GM18511 (cell line): ENCODE data around the gene WARS2.

Source experiments
- ATAC-seq: cut with Tn5 transposase; IDR thresholded peaks from one replicate; pipeline ENCODE4 v1.9.1; 2021; ENCODE audit warnings: mild to moderate bottlenecking, moderate library complexity; ENCODE audit not compliant: unreplicated experiment

The WARS2 gene

DNA sequence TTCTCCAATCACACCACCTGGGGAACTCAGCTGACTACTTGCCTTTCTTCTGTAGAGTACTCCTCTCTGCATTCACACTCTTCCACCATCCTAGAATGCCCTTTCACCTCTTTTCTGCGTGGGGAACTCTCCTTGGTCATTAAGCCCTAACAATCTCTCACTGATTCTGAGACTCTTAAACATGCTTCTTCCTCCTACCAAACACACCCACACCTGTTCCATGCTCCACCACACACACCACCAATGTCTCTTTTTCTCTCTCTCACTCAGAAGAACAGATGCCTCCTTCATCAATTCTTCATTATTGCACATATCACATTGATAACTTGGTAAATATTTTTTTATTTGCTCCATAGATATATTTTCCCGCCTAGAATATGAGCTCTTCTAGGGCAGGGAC lies 53.6 kb downstream of the WARS2 start:
- peak; percentile 57 for ATAC-seq

DNA sequence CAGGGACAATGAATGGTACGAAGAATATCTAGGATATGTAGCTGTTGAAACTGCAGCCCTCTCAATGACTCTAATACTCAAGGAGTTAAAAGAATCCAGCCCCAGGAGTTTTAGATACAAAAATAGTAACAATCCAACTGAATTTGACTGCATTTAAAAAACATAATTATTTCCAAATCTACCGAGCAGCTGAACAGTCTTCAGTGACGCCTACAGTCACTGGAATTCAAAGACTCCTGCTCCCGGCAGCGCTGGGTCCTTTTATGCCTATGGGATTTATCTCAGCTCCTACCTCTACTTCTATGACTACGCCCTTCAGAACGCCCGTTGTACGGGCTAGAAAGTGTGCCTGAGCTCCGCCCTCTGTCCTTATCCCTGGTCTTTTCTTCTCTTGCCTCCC lies 55.7 kb downstream of the WARS2 start:
- no peak for ATAC-seq

DNA sequence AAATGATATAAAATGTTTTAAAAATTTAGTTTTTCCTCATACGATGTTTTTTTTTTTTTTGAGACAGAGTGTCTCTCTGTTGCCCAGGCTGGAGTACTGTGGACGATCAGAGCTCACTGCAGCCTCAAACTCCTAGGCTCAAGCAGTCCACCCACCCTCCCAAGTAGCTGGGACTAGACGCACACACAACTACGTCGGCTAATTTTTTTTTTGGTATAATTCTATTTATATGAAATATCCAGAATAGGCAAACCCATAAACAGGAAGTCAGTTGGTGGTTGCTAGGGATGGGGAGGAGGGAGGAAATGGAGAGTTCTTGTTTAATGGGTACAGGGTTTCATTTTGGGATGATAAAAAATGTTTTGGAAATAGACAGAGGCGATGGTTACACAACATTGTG lies 56.5 kb downstream of the WARS2 start:
- no peak for ATAC-seq

DNA sequence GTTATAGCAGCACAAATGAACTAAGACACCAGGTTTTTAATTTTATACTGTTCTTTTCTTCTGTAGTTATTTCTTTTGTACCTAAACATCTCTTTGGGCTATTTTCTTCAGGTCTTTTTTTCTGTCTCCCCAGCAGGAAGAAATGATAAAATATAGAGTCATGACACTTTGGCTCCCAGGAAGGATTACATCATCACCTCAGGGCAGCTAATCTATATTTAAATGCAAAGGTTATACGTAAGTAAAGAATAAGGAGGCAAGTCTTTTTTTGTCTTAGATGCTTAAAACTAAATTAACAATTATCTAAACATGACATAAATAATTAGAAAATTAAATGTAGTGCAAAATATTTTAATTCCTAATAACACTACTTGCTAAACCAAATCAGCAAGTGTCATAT lies 57.0 kb downstream of the WARS2 start:
- no peak for ATAC-seq

DNA sequence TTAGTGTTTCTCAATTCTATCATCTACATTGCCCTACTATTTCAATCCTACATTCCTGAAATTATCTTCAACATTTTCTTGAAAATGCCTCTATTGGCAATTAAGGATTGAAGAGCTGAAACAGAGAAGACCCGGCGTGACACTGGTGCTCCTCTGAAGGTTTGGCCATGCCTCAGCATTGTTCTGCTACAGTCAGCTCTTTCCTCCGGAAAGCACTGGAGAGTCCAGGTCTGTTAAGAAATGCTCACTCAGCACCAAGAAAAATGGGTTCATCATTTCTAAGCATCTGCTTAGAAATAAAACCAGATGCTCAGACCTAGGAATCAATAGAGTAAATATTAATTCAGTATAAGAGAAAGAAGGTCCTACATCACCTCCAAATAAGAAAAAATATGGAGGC lies 58.8 kb downstream of the WARS2 start:
- ATAC-seq: no peak

DNA sequence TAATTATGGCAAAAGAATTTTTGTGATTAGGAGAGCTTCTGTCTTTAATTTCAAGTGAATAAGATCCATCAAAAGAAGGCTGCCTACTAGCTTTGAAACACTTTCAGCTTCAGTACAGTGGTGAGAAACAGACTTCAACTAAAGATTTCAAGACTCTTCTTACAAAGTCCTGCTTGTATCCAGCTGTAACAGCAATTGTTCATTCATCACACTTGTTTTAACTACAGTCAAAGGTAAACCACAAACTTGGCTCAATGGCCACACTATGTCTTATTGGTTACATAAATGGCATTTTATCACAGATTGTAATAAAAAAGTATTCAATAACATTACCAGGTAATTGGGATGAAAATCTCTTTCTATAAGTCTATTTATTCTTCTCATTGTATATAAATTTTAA lies 59.2 kb downstream of the WARS2 start:
- ATAC-seq: no peak

DNA sequence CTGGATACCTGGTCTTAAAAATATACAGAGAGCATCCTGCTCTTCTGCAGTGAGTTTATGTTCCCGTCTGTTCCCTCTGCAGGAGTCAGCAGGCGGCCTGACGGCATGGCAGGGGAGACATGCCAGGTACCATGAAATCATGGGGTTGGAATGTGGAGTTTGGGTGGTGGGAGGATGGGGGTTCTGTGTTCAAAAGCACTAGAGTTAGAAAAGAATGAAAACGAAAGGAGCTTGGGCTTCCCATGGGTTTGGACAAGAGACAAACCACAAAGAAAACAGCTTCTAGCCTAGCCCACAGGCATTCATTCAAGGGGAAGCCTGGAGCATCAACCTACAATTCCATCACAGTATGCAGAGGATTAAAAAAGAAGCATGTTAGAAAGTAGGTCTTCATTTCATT lies 59.9 kb downstream of the WARS2 start:
- ATAC-seq: no peak

DNA sequence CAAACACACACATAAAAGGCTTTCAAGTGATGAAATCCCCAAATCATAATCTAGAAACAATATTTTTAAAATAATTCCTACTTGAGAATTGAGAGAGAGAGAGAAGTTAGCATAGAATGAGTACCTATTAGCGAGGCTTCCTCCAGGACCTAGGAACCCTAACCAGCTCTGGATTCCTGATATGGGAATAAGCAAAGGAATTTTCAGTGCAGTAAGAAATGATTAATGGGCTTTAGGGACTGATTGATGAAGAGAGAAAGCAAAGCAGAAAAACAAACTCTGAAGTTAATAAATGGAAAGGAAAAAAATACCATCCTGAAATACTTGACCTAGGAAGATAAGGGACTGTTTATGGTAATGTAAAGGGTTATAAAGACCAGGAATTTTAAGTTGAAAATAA lies 60.6 kb downstream of the WARS2 start:
- ATAC-seq: no peak

DNA sequence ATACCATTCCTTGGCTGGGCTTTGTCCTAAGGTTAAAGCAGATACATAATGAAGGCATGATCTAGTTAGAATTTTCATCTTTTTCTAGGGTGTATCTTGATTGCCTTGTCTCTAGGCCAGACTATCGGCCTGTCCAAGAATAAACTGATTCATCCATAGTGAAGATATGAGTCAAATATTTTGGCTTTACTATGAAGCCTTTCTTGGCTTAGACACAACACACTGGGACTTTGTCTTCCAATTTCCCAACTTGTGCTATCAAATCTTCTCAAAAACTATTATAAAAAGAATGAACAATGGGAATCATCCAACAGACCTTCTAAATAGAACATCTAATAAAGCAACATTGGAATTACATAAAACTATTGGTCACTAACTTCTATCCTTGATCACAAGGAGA lies 64.8 kb downstream of the WARS2 start:
- no peak for ATAC-seq

DNA sequence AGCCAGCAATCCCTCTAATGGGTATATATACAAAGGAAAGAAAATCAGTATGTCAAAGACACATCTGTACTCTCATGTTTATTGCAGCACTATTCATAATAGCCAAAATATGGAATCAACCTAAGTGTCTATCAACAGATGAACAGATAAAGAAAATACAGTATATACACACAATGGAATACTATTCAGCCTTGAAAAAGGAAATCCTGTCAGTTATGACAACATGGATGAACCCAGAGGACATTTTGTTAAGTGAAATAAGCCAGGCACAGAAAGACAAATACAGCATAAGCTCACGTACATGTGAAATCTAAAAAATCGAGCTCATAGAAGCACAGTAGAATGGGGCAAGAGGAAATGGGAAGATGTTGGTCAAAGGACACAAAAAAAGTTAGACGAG lies 69.1 kb downstream of the WARS2 start:
- ATAC-seq: no peak

DNA sequence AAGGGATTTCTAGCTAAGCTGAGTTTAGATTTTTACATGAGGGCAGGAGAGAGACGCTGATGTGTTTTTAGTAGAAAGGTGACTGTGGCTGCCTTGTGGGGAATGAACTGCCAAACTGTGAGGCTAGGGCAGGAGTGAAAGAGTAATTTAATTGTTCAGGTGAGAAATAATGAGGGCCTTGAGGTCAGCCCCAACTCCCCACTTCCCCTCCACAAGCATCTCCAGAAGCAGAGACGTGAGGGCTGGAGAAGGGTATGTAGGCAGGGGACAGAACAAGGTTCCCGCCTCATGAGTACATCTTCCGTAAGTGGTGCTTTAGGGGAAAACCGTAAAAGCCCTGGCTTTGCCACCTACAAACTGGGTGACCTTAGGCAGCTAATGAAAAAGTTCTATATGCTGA lies 70.8 kb downstream of the WARS2 start:
- no peak for ATAC-seq

DNA sequence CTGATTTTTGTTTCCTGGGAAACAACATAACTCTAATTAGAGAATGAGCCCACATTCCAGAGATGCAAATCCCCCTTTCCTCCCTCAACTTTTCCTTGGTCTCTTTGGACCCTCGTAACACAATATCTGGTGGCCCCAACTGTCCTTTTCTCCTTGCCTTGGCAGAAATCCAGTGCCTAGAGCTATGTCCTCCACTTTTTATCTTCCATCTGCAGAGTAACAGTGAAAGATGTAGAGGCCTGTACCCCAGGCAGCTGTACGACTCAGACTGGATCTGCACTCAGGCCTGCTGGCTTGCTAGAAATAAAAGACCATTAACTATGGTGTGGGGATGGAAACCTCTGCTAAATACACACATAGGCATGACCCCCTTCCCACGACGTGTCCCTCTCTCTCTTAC lies 72.0 kb downstream of the WARS2 start:
- no peak for ATAC-seq

DNA sequence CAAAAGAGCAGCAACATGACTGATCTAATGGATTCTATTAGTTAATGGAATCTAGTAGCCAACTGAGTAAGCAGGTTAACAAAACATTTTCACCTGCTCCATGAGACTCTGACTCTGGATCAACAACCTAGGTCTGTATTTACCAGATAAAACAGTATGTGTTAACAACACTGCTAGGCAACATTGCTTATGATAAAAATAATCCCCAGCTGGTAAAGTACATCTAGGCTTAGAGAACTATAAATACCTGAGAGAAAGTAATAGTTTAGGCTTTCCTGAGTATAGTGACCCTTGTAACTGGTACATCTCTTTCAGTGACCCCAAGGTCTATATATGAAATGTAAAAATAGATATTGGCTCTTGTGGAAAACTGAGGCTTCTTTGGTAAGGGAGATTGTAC lies 78.8 kb downstream of the WARS2 start:
- no peak for ATAC-seq

DNA sequence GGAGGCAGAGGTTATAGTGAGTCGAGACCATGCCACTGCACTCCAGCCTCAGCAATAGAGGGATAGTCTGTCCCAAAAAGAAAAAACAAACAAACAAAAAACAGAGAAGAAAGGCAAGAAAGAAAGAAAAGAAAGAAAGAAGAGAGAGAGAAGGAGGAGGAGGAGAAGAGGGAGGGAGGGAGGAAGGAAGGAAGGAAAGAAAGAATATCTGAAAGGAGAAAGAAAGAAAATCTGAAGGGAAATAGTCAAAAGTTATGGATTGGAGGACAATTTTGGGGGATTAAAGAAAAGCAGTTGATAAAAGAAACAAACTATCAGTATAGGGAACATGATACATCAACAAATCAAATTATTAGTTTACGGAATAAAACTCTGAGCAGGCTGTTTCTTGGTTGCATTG lies 84.9 kb downstream of the WARS2 start:
- no peak for ATAC-seq

DNA sequence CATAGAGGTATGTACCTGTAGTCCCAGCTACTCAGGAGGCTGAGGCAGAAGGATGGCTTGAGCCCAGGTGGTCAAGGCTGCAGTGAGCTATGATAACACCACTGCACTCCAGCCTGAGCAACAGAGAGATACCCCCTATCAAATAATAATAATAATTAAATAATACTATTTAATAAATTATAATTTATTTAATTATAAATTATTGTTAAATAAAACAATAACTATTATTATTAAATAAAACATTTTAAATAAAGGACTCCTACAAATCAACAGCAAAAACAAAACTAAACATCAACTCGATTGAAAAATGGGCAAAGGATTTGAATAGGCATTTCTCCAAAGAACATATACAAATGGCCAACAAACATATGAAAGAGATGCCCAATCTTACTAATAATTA lies 86.5 kb downstream of the WARS2 start:
- no peak for ATAC-seq

DNA sequence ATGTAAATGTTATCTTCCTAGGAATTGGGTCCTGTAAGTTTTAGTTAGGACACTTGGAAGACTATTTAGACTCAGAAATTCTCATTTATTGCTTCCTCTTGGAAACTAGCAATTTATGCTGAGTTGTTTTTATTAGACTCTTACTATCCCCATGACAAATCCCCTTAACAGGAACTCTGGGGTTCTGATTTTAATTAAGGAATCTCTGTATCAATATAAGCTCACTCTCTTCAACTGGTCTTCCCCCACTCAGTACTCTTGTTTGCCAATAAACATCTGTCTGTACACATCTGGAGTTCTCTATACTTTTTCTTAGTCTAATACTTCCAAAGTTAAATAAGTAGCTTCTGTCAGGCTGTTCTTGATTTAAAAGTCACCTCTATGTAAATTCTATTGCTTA lies 88.2 kb downstream of the WARS2 start:
- no peak for ATAC-seq

DNA sequence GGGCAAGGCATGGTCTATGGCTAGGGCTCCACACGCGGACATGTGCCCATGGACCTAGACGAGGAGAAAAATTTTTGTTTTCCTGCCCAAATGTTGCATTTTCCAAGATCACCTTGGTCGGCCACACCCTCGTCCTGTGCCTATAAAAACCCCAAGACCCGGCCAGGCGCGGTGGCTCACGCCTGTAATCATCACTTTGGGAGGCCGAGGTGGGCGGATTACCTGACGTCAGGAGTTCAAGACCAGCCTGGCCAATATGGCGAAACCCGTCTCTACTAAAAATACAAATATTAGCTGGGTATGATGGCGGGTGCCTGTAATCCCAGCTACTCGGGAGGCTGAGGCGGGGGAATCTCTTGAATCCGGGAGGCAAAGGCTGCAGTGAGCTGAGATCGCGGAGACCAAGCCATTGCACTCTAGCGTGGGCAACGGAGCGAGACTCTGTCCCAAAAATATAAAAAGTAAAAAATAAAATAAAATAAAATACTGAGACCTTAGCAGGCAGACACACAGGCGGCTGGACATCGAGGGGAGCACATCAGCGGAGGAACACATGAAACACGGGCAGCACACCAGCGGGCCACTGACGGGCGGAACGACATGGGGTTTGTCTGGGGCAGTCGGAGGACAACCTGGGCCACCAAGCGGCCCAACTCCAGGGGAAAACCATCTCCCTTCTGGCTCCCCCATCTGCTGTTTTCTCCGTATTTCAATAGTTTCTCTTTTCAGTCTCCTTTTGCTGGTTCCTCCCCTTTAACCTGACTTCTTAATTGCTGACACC lies 91.6 kb downstream of the WARS2 start:
- ATAC-seq: no peak

DNA sequence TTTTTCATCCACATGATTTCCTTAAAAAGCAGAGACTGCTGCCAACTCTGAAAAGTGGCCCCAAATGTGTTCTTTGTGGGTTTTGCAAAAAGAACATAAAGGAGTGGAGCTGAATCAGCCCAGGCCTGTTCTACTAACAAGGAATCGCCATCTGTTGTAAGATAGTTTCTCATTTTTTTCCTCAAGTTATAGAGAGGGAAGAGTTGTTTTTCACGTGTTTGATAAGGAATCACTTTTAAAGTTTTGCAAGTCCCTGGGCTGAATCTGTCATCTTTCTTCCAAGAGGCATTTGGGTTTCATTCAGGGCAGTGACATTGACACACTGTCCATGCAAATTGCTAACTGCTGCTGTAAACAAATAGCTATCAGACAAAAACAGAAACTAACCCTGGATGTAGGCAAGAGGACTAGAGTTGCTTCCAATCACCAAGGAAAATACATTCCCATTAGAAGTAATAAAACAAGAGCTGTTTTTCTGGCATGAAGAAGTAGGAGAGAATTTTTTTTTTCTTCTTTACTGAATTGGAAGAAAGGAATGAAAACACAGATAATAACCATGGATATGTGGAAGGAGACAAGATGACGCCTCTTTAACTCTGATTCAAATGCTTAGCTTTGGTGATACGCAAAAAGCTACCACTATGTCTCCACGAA lies 93.5 kb downstream of the WARS2 start:
- ATAC-seq: no peak

DNA sequence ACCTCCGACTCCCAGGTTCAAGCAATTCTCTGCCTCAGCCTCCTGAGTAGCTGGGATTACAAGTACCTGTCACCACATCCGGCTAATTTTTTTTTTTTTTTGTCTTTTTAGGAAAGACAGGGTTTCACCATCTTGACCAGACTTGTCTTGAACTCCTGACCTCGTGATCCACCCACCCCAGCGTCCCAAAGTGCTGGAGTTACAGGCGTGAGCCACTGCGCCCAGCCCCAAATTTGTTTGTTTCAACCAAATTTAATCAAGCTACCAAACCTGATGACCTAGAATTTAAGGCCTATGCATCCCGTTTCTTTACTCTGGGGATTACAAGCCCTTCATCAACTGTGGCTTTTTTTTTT lies 94.0 kb downstream of the WARS2 start:
- ATAC-seq: no peak

DNA sequence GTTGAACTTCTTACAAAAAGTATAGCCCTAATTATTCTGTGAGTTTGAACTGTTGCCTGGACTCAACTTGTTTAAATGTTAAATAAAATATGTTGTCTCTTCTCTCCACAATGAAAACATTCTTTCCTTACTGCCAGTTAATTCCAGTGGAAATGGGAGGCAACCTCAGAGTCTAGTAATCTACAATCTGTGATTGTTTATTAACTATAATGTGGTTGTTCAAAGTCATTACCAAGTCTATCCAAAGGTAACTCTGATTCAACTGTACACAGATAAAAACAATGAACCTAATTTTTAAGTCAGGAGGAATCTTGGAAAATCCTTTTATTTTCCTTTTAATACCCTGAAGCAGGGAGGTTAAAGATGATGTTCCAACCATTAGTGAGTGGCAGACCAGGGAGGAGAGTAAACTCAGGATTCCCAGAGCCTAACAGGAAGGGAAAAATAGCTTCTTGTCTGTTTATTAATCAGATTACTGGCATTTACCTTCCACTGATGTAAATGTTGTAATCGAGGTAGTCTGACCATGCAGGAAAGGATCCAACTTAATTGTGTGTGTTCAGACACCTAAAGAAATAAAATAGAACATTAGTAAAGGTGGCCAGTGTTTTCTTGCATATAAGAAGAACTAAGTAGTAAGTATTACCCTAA lies 95.2 kb downstream of the WARS2 start:
- no peak for ATAC-seq

DNA sequence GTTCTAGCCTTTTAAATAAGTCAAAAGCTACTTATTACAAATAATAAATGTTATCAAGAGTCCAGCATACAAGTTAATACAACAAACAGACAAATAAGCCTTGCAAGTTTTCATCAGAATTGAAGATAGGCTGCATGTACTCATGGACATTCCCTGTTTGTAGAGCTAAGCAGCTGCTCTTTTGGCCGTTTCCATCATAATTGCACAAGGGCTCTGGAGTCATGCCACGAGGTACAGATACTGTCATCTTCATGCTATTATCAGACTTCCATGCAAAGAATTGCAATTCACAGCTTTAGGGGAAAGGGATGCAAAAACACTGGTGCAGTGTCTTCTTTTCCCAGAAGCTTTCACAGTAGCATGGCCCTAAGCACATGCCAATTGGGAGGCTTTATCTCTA lies 99.5 kb downstream of the WARS2 start:
- ATAC-seq: no peak

DNA sequence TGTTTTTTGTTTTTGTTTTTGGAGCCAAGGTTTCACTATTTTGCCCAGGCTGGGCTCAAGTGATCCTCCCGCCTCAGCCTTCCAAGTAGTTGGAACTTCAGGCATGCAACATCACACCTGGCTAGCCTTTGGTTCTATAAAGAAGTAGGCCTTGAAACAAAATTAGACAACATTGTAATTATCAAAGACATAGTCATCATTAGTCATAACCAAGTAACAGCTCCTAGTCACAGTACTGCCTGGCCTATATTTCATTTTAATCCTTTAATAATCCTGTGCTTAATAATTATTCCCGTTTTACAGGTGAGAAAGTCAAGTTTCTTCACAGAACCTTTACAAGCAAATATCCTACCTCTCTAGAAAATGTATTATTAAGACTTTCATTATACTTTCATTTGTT lies 100.0 kb downstream of the WARS2 start:
- no peak for ATAC-seq
